ENCODE measurements around the gene MYADML2. TPM values are rescaled to one million over a fixed set of nuclear protein-coding genes. Genes with fewer than 3 reads are reported as not detected.

MYADML2 gene
- total RNA-seq, 2 experiments from 2014 or later, result 0.19 TPM; not detected in 1

DNA sequence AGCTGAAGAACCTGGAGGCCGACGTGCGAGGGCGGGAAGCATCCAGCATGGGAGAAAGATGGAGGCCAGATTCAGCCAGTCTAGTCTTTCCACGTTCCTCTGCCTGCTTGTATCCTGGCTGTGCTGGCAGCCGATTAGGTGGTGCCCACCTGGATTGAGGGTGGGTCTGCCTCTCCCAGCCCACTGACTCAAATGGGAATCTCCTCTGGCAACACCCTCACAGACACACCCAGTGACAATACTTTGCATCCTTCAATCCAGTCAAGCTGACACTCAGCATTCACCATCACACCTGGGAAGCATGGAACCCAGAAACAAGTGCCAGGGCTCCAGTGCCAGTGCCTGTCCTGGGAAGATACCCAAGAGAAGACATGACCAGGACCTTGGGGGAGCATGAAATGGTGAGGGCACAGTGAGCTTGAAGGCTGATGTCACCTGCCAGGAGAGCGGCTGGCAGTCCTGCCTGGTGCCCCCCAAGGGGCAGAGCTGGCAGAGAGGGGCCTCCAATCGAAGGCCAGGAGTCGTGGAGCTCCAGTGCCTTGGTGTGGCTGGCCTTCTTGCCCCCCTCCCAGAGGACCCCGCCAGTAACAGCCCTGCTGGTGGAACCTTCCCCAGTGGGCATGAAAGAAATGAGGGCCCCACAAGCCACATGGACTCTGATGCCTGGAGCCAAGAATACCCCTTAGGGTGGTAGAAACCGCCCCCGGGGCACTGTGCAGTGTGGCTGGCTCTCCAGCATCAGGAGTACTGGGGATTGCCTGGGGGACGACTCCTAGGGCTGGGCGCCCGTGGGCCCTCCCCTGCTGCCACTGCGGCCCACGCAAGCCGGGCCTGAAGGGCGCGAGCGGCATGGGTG, 45.6 kb downstream of the MYADML2 start:
- POLR2A ChIA-PET, result no interaction called here
- Histone ChIP-seq H3K36me3 (ENCODE audit: insufficient read depth, low read length) (peaks cover 51% of the 10 kb centered on the region), H3K9me2 (ENCODE audit: insufficient read depth, low read length) (no peaks in the 10 kb centered on the region), H3K79me2 (ENCODE audit: insufficient read depth, low read depth, low read length) (no peaks in the 10 kb centered on the region), H3K9me3 (ENCODE audit: low read length) (no peaks in the 10 kb centered on the region), H3K4me2 (ENCODE audit: low read length) (no peak overlapping the region), H3K4me3 (ENCODE audit: low read depth, low read length, poor library complexity, severe bottlenecking) (no peak overlapping the region), H2AFZ (ENCODE audit: low read length) (no peak overlapping the region), H3K4me1 (ENCODE audit: insufficient read depth, low read length, poor library complexity, severe bottlenecking) (no peaks in the 10 kb centered on the region), H3K27ac (ENCODE audit: low read depth, low read length, poor library complexity, severe bottlenecking) (no peak overlapping the region), H4K20me1 (ENCODE audit: insufficient read depth, low read length) (no peaks in the 10 kb centered on the region; the same call in 1 of the 2 replicates)
- no TSS peak for BruUV-seq (replicated peaks)
- TF ChIP-seq EZH2phosphoT487 (IDR thresholded peaks at IDR 0.05; ENCODE audit: borderline replicate concordance, low read depth, low read length), result no peak
- TF ChIP-seq, protein P1, sequence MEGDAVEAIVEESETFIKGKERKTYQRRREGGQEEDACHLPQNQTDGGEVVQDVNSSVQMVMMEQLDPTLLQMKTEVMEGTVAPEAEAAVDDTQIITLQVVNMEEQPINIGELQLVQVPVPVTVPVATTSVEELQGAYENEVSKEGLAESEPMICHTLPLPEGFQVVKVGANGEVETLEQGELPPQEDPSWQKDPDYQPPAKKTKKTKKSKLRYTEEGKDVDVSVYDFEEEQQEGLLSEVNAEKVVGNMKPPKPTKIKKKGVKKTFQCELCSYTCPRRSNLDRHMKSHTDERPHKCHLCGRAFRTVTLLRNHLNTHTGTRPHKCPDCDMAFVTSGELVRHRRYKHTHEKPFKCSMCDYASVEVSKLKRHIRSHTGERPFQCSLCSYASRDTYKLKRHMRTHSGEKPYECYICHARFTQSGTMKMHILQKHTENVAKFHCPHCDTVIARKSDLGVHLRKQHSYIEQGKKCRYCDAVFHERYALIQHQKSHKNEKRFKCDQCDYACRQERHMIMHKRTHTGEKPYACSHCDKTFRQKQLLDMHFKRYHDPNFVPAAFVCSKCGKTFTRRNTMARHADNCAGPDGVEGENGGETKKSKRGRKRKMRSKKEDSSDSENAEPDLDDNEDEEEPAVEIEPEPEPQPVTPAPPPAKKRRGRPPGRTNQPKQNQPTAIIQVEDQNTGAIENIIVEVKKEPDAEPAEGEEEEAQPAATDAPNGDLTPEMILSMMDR (conservative IDR thresholded peaks at IDR 0.05; ENCODE audit: low read length), result no peak
- intact Hi-C loops (cut with micrococcal nuclease; ENCODE audit: unreplicated experiment), result no loop called here
- DNase-seq (ENCODE audit: low spot score), result no peak
- CTCF ChIA-PET (ENCODE audit: unreplicated experiment), result no interaction called here

DNA sequence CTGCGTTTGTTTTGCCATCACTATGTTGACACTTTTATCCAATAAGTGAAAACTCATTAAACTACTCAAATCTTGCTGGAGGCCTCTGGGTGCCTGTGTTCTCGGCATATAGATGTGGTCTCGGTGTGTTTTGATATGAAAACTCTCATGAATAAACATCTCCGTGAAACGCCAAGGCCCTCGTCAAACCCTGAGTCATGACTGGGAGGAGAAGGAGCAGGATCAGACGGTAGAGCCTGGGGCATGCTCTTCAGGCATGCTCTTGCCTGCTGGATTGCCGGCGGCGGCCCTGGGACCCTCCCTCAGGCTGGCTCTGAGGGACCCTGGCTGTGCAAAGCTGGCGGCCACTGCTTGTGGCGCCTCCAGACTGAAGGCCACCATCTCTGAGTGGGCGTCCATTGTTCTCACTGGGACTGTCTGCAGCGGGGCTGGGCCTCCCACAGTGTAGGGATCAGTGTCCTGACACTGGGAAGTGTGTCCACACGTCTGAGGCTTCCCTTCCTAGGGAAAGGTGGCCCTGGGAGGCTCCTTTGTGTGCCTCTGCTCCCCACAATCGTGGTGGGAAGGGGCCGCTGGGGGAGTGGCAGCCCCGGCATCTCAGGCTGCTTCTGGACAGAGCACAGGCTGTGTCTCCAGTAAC, 46.7 kb downstream of the MYADML2 start:
- TF ChIP-seq, protein P1 (conservative IDR thresholded peaks at IDR 0.05; ENCODE audit: low read length), result no peak
- no peak for TF ChIP-seq EZH2phosphoT487 (IDR thresholded peaks at IDR 0.05; ENCODE audit: borderline replicate concordance, low read depth, low read length)
- no TSS peak for BruUV-seq (replicated peaks)
- H3K9me3 ChIP-seq (ENCODE audit: low read length), result no peaks in the 10 kb centered on the region
- H3K36me3 ChIP-seq (ENCODE audit: insufficient read depth, low read length), result peaks cover 52% of the 10 kb centered on the region
- ChIA-PET CTCF (ENCODE audit: unreplicated experiment) (no interaction called here), POLR2A (no interaction called here)
- DNase-seq (ENCODE audit: low spot score), result no peak
- H3K4me2 ChIP-seq (ENCODE audit: low read length), result no peak overlapping the region
- no peaks in the 10 kb centered on the region for H4K20me1 ChIP-seq (ENCODE audit: insufficient read depth, low read length)
- no peak overlapping the region for H3K4me3 ChIP-seq (ENCODE audit: low read depth, low read length, poor library complexity, severe bottlenecking)
- no peak overlapping the region for H2AFZ ChIP-seq (ENCODE audit: low read length)
- no peaks in the 10 kb centered on the region for H3K9me2 ChIP-seq (ENCODE audit: insufficient read depth, low read length)
- H3K79me2 ChIP-seq (ENCODE audit: insufficient read depth, low read depth, low read length), result no peaks in the 10 kb centered on the region; the same call in 1 of the 2 replicates
- no peak overlapping the region for H3K27ac ChIP-seq (ENCODE audit: low read depth, low read length, poor library complexity, severe bottlenecking)
- intact Hi-C loops (cut with micrococcal nuclease; ENCODE audit: unreplicated experiment), result no loop called here
- H3K4me1 ChIP-seq (ENCODE audit: insufficient read depth, low read length, poor library complexity, severe bottlenecking), result no peaks in the 10 kb centered on the region
